OCI-LY7 (cell line): Measurements from ENCODE around the gene CCL14.

Experiments
- CTCF ChIP-seq: fragments of 200-600 bp; sonication (generic); conservative IDR thresholded peaks from 2 replicates; pipeline ENCODE4 v1.5.1; 2014; ENCODE audit warnings: mild to moderate bottlenecking, antibody characterized with exemption, low read length, moderate library complexity, mixed read lengths
- EZH2phosphoT487 ChIP-seq: fragments of 200-600 bp; sonication (generic); IDR thresholded peaks from 2 replicates; pipeline ENCODE4 v1.6.1; 2018; ENCODE audit warnings: low read depth, borderline replicate concordance, mild to moderate bottlenecking, mixed run types, antibody characterized with exemption, low read length, moderate library complexity, mixed read lengths

GRCh38 chr17:35982409-35983191 is 3.9 kb downstream of the CCL14 start:
- TF ChIP-seq CTCF: no peak; the same call in 1 of the 2 replicates
- no peak for TF ChIP-seq EZH2phosphoT487
